WI38 (cell line): ENCODE measurements around the gene ZEB1.

Source experiments
- H3K4me3 ChIP-seq: 2 replicates; pipeline ENCODE4 v1.5.1; 2011; ENCODE audit warnings: low read depth, mild to moderate bottlenecking, control low read depth, low read length
- TF ChIP-seq, protein P1 (sequence below): IDR thresholded peaks from 2 replicates; pipeline ENCODE4 v1.5.1; 2012; ENCODE audit warnings: low read depth, mild to moderate bottlenecking, control low read depth, low read length

ZEB1 gene

DNA sequence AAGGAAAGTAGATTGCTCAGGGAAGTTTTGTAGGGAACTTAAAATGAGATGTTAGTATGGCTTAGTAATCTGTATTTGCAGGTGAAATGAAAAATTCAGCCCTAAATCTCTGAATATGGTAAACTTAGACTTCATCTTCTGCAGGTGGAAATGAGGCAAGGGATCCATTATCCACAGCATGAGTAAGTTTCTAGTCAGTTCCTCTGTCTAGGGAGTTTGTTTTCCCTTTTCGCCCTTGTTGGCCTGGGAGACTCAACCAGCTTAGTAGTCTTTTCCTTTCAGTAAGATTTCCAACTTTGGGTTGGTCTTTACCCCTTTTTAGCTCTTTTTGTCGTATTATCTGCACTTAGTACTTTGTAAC, 65.6 kb downstream of the ZEB1 start:
- no peak overlapping the region for H3K4me3 ChIP-seq
- TF ChIP-seq, protein P1, sequence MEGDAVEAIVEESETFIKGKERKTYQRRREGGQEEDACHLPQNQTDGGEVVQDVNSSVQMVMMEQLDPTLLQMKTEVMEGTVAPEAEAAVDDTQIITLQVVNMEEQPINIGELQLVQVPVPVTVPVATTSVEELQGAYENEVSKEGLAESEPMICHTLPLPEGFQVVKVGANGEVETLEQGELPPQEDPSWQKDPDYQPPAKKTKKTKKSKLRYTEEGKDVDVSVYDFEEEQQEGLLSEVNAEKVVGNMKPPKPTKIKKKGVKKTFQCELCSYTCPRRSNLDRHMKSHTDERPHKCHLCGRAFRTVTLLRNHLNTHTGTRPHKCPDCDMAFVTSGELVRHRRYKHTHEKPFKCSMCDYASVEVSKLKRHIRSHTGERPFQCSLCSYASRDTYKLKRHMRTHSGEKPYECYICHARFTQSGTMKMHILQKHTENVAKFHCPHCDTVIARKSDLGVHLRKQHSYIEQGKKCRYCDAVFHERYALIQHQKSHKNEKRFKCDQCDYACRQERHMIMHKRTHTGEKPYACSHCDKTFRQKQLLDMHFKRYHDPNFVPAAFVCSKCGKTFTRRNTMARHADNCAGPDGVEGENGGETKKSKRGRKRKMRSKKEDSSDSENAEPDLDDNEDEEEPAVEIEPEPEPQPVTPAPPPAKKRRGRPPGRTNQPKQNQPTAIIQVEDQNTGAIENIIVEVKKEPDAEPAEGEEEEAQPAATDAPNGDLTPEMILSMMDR = no peak

DNA sequence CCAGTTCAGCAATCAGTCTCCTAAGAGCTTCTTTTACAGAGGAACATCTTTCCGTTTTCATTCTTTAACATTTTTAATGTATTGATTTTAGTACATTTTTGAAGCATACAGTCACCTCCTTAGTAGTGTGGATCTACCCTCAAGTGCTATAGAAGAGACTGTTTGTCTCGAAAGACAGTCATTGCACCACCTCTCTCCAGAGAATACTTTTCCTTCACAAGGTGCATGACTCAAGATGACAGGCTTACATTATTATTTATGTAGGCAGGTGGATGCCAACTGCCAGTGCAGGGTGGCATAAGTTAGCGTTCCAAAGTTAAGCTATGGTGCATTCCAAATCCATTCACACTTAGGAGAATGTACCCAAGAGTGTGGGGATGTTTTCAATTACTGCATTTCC, 71.8 kb downstream of the ZEB1 start:
- no peak overlapping the region for H3K4me3 ChIP-seq
- TF ChIP-seq, protein P1 = no peak

DNA sequence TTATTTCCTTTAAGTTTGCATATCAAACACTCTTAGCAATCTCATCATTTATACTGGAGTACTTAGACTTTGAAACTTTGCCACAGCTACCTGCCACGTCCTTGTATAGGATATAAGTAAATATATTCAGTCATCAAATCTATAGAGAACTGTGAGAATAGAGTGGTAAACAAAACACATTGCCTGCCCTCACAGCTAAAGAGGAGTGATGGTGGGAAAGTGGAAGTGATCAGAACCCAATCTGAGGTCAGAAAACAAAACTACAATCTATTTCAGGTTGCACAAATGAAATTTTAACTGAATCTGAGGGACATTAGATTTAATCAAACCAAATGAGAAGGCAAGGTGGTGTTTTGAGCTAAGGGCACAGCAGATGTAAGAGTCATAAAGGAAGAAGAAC, 74.8 kb downstream of the ZEB1 start:
- TF ChIP-seq, protein P1 = no peak

DNA sequence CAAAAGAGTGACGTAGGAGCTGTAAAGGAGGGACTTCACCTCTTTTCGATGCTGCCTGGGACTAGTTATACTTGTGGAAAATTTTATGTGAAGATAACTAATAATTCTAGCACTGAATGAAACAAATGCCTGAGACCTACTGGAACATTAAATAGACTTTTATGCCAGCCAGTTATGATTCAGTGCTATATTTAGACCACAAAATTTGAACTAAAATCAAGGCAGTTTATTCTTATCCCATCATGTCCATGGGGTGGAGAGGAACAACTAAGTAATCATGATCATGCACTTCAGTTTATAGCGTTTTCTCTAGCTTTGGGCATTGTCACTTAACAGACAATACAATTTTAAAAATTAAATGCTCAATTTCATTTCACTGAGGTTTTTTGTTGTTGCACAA, 76.7 kb downstream of the ZEB1 start:
- no peak overlapping the region for H3K4me3 ChIP-seq
- TF ChIP-seq, protein P1 = no peak

More for the DNA sequence above, 74.8 kb downstream of the ZEB1 start:
- H3K4me3 ChIP-seq = no peak overlapping the region

DNA sequence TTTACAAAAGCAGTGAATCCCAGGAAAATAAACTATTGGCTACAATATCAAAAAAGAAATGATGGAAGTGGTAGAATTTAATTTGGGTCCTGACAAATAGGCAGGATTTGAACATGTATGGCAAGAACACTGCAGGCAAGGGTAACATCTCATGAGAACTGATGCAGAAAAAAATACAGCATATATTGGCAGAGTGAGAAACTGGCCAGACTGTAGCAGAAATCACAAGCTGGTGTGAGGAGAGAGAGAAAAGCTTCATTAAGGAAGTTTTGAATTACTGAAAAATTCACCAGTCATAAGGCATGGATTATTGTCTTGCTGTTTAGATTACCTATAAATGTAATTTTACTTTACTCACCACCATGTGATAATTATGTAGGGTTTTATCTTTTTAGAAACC, 77.4 kb downstream of the ZEB1 start:
- TF ChIP-seq, protein P1 = no peak
- H3K4me3 ChIP-seq = no peak overlapping the region

DNA sequence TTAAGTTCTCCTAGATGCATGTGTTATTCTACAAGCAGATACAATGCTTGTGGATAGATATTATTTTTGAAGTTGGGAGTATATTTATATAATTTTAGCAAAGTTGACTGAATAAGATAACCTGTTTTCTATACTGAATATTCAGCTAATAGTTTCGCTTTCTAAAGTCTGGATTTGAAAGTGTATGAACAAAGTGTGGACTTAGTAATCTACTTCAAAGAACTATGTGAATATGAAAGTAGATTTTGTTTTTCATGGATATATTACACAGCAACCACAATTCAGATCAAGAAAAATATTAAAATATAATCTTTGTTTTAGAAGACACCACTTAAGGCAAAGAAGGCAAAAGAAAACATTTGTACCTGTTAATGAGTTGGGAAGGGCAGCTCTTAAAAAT, 78.8 kb downstream of the ZEB1 start:
- TF ChIP-seq, protein P1 = no peak
- H3K4me3 ChIP-seq = no peak overlapping the region

DNA sequence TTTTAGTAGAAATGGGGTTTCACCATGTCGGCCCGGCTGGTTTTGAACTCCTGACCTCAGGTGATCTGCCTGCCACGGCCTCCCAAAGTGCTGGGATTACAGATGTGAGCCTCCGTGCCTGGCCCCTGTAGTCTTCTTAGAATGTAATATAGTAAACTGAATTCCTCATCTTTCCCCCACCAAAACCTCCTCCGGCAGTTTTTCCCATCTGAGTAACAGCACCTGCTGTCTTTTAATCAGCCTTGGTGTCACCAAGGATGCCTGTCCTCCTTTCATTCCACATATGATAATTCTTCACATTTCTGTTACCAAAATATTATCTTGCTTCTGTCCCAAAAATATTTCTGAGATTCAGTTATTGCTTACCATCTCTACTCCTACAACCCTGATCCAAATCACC, 80.2 kb downstream of the ZEB1 start:
- TF ChIP-seq, protein P1 = no peak
- H3K4me3 ChIP-seq = no peak overlapping the region
